ENCODE results near the gene MUC5AC. TPM values are rescaled to one million over a fixed set of nuclear protein-coding genes. Genes with fewer than 3 reads are reported as not detected.
"Not testable (repeated sequence)": the region's sequence is repeated elsewhere in the genome, so short reads cannot be mapped to it uniquely, and the experiment has no call there.

The MUC5AC gene
- total RNA-seq, 1 donor from 2014 or later = not detected

GRCh38 chr11:1247026-1247425, 89.3 kb downstream of the MUC5AC start:
- DNase-seq (ENCODE audit: extremely low spot score, unreplicated experiment); H3K27me3 Mint-ChIP-seq (ENCODE audit: unreplicated experiment); H3K9me3 Mint-ChIP-seq (ENCODE audit: unreplicated experiment); H3K4me3 Mint-ChIP-seq (ENCODE audit: unreplicated experiment); H3K4me1 Mint-ChIP-seq (ENCODE audit: unreplicated experiment); H3K36me3 Mint-ChIP-seq (ENCODE audit: unreplicated experiment); H3K27ac Mint-ChIP-seq (ENCODE audit: unreplicated experiment): not testable (repeated sequence)

GRCh38 chr11:1248951-1249350, 91.2 kb downstream of the MUC5AC start:
- H3K4me3 Mint-ChIP-seq (ENCODE audit: unreplicated experiment); H3K4me1 Mint-ChIP-seq (ENCODE audit: unreplicated experiment): not testable (repeated sequence)

GRCh38 chr11:1250411-1250810, 92.7 kb downstream of the MUC5AC start:
- H3K36me3 Mint-ChIP-seq (ENCODE audit: unreplicated experiment); H3K27ac Mint-ChIP-seq (ENCODE audit: unreplicated experiment); H3K27me3 Mint-ChIP-seq (ENCODE audit: unreplicated experiment); H3K9me3 Mint-ChIP-seq (ENCODE audit: unreplicated experiment); H3K4me1 Mint-ChIP-seq (ENCODE audit: unreplicated experiment); H3K4me3 Mint-ChIP-seq (ENCODE audit: unreplicated experiment); DNase-seq (ENCODE audit: extremely low spot score, unreplicated experiment): not testable (repeated sequence)

More at GRCh38 chr11:1248951-1249350, 91.2 kb downstream of the MUC5AC start:
- not testable (repeated sequence) for H3K27me3 Mint-ChIP-seq (ENCODE audit: unreplicated experiment); H3K9me3 Mint-ChIP-seq (ENCODE audit: unreplicated experiment); DNase-seq (ENCODE audit: extremely low spot score, unreplicated experiment); H3K27ac Mint-ChIP-seq (ENCODE audit: unreplicated experiment); H3K36me3 Mint-ChIP-seq (ENCODE audit: unreplicated experiment)

Other genes starting within 250 kb of the MUC5AC start
- 112 and 120 TPM in 2 replicates for gene CHID1, start 247.1 kb upstream of the MUC5AC start, total RNA-seq
- gene AP2A2, start 232.1 kb upstream of the MUC5AC start, total RNA-seq = 96.7 and 102 TPM in 2 replicates
- gene MUC6, start 121.2 kb upstream of the MUC5AC start, total RNA-seq = not detected in 2 replicates
- gene MUC2, start 83.1 kb upstream of the MUC5AC start, total RNA-seq = not detected in 2 replicates
- not detected in 2 replicates for gene MUC5B, start 65.1 kb downstream of the MUC5AC start, total RNA-seq
- gene TOLLIP, start 151.7 kb downstream of the MUC5AC start, total RNA-seq = 63.2 and 71.6 TPM in 2 replicates
- 1.7 and 1.9 TPM in 2 replicates for gene BRSK2, start 232.0 kb downstream of the MUC5AC start, total RNA-seq